HG03469 (cell line): Measurements from ENCODE around the gene LILRA2.
"Not testable (repeated sequence)": the region's sequence is repeated elsewhere in the genome, so short reads cannot be mapped to it uniquely, and the experiment has no call there.

Experiments used
- ATAC-seq: cut with Tn5 transposase; IDR thresholded peaks from one replicate; pipeline ENCODE4 v1.9.1; 2021; ENCODE audit warnings: mild to moderate bottlenecking, moderate library complexity, moderate number of reproducible peaks; ENCODE audit not compliant: unreplicated experiment

Gene LILRA2

GRCh38 chr19:54573330-54573872 lies at the start of gene LILRA2:
TSS of gene LILRA2 (plus strand) at chr19:54573790. CDS start at chr19:54573879, 89 bp downstream.
- no peak for ATAC-seq

- ATAC-seq: no peak
These were observed 48.0 kb upstream of the LILRA2 start for GRCh38 chr19:54525636-54526035.

GRCh38 chr19:54526972-54527371 lies 46.6 kb upstream of the LILRA2 start:
- ATAC-seq: no peak

GRCh38 chr19:54530866-54531265 lies 42.7 kb upstream of the LILRA2 start:
- no peak for ATAC-seq

GRCh38 chr19:54532528-54532927 lies 41.1 kb upstream of the LILRA2 start:
- ATAC-seq: peak; percentile 36

- no peak for ATAC-seq
These were observed 40.1 kb upstream of the LILRA2 start for GRCh38 chr19:54533476-54533875.

GRCh38 chr19:54534156-54534555 lies 39.4 kb upstream of the LILRA2 start:
- ATAC-seq: no peak

- no peak for ATAC-seq
These were observed 38.0 kb upstream of the LILRA2 start for GRCh38 chr19:54535601-54536000.

GRCh38 chr19:54536956-54537355 lies 36.6 kb upstream of the LILRA2 start:
- ATAC-seq: no peak

GRCh38 chr19:54541712-54542111 lies 31.9 kb upstream of the LILRA2 start:
- no peak for ATAC-seq

- no peak for ATAC-seq
These were observed 24.8 kb upstream of the LILRA2 start for GRCh38 chr19:54548806-54549205.

GRCh38 chr19:54549224-54549623 lies 24.4 kb upstream of the LILRA2 start:
- no peak for ATAC-seq

GRCh38 chr19:54551293-54551692 lies 22.3 kb upstream of the LILRA2 start:
- ATAC-seq: no peak

GRCh38 chr19:54551950-54552912 lies 21.4 kb upstream of the LILRA2 start:
- ATAC-seq: no peak

GRCh38 chr19:54552913-54553310 lies 20.7 kb upstream of the LILRA2 start:
- no peak for ATAC-seq

GRCh38 chr19:54554006-54554405 lies 19.6 kb upstream of the LILRA2 start:
- no peak for ATAC-seq

- no peak for ATAC-seq
These were observed 18.7 kb upstream of the LILRA2 start for GRCh38 chr19:54554896-54555295.

GRCh38 chr19:54556194-54556593 lies 17.4 kb upstream of the LILRA2 start:
- ATAC-seq: no peak

- ATAC-seq: no peak
These were observed 15.3 kb upstream of the LILRA2 start for GRCh38 chr19:54558339-54558738.

- ATAC-seq: no peak
These were observed 12.7 kb upstream of the LILRA2 start for GRCh38 chr19:54560881-54561385.

GRCh38 chr19:54561840-54562239 lies 11.8 kb upstream of the LILRA2 start:
- ATAC-seq: no peak

- not testable (repeated sequence) for ATAC-seq
These were observed 10.4 kb upstream of the LILRA2 start for GRCh38 chr19:54563206-54563605.
